Measurements from ENCODE around the gene RELL2. TPM values are rescaled to one million over a fixed set of nuclear protein-coding genes. Genes with fewer than 3 reads are reported as not detected.

The RELL2 gene
- polyA plus RNA-seq, 1 experiment, result 3.0 TPM

GRCh38 chr5:141669520-141669919 lies 32.7 kb downstream of the RELL2 start:
- H3K27ac ChIP-seq (ENCODE audit: low read depth, low read length), result no peak overlapping the region
- ChIA-PET POLR2A (no interaction called here), CTCF (interaction anchor here (0.8 to 1.7 kb wide), 7 partner anchors 23 to 291 kb away, joined by 3 to 11 read pairs (median 3); partner anchors contain the start of gene PCDH1)
- no peaks in the 10 kb centered on the region for H3K9me3 ChIP-seq (ENCODE audit: control insufficient read depth, insufficient read depth, low read length)
- H3K4me3 ChIP-seq (ENCODE audit: low read depth, low read length), result no peak overlapping the region
- no peaks in the 10 kb centered on the region for H3K27me3 ChIP-seq (ENCODE audit: control insufficient read depth, insufficient read depth, low read length)
- DNase-seq (ENCODE audit: low read depth, low spot score), result no peak
- TF ChIP-seq CTCF (IDR thresholded peaks at IDR 0.05; ENCODE audit: low read depth, low read length), result no peak

DNA sequence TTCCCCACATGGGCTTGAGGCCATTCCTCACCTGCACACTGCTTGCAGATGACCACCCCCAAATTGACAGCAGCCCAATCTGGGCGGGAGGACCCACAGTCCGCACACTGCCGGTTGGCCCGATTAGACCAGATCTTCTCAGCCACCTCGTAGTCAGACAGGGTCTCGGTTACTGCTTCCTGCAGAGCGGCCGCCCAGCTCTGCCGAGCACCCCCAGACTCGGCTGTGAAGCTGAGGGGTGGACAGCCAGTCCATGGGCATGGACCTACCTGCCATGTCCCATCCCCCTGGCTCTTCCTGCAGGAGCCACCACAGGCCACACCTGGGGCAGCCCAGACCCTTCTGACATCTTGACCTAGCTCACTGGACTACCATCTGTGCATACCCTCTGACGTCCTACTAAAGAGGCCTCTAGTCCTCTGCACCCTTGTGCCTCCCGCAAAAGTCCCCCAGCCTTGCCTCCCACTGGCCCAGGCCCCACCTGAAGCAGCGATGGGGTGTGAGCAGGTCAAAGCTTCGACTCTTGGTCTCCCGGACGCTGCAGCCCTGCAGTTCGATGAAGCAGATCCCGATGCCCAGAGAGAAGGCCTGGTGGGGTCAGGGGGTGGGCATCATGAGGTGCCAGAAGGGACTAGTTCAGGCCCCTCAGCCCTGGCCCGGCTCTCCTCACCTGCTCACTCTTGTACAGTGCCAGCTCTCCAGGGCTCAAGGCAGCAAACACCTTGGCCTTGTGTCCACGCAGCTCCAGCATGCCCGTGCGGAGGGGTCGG lies 35.5 kb downstream of the RELL2 start:
- no peaks in the 10 kb centered on the region for H3K9me3 ChIP-seq (ENCODE audit: control insufficient read depth, insufficient read depth, low read length)
- no peak overlapping the region for H3K4me3 ChIP-seq (ENCODE audit: low read depth, low read length)
- H3K27ac ChIP-seq (ENCODE audit: low read depth, low read length), result no peak overlapping the region
- ChIA-PET POLR2A (no interaction called here), CTCF (interaction anchor here (0.6 to 1.5 kb wide), 4 partner anchors 29 to 1268 kb away, joined by 3 to 7 read pairs (median 3); no protein-coding TSS in a partner anchor)
- TF ChIP-seq CTCF (IDR thresholded peaks at IDR 0.05; ENCODE audit: low read depth, low read length), result no peak
- no peaks in the 10 kb centered on the region for H3K27me3 ChIP-seq (ENCODE audit: control insufficient read depth, insufficient read depth, low read length)
- no peak for DNase-seq (ENCODE audit: low read depth, low spot score)

DNA sequence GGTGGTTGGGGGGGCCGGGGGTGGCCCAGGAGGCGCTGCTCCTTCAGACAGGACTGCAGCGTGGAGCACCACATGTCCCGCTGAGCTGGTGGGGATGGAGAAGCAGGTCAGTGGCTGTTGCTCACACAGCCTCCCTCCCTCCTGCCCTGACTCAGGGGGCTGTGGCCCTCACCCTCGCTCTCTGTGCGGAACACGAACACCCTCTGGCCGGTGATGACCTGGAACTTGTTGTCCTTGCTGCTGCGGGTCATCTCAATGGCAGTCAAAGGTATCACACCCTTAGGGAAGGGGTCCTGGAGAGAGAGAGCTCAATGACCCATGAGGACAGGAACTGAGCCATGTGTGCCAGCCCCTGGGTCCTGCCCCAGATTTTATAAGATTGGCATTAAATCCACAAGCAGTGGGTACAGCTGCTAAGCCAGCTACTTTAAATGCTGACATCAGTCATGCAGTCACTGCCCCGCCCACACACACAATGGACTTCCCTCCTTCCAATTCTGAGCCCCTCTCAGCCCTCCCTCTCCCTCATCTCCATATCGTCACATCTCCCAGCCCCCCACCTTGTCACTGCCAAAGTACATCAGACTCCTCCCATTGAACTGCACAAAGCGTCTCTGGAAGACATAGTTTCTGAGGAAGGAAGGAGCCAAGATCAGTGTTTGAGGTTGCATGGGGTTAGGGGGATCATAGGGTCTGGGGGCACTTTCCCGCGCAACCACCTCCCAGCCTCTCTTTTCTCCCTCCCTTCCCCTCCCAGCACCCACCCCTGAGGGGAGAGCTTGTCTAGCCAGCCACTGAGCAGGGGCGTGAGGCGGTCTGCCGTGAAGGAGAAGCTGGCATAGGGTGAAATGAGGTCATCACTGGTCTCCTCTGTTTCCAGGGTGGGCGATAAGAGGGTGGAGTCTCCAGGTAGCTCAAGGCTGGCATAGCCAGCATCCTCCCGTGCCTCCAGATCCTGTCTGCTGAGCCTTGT lies 36.3 kb downstream of the RELL2 start:
- ChIA-PET POLR2A (interaction anchor here (0.6 kb wide), 1 partner anchor 20 kb away, joined by 3 read pairs; no protein-coding TSS in a partner anchor), CTCF (interaction anchor here (0.6 to 1.6 kb wide), 5 partner anchors 9 to 1269 kb away, joined by 3 to 7 read pairs (median 3); no protein-coding TSS in a partner anchor)
- no peak overlapping the region for H3K4me3 ChIP-seq (ENCODE audit: low read depth, low read length)
- DNase-seq (ENCODE audit: low read depth, low spot score), result no peak
- H3K27me3 ChIP-seq (ENCODE audit: control insufficient read depth, insufficient read depth, low read length), result no peaks in the 10 kb centered on the region
- H3K9me3 ChIP-seq (ENCODE audit: control insufficient read depth, insufficient read depth, low read length), result no peaks in the 10 kb centered on the region
- no peak for TF ChIP-seq CTCF (IDR thresholded peaks at IDR 0.05; ENCODE audit: low read depth, low read length)
- H3K27ac ChIP-seq (ENCODE audit: low read depth, low read length), result no peak overlapping the region

GRCh38 chr5:141674747-141675146 lies 38.0 kb downstream of the RELL2 start:
- ChIA-PET POLR2A (no interaction called here), CTCF (no interaction called here)
- TF ChIP-seq CTCF (IDR thresholded peaks at IDR 0.05; ENCODE audit: low read depth, low read length), result no peak

More at GRCh38 chr5:141674747-141675146, 38.0 kb downstream of the RELL2 start:
- no peak for DNase-seq (ENCODE audit: low read depth, low spot score)
- Histone ChIP-seq H3K27me3 (ENCODE audit: control insufficient read depth, insufficient read depth, low read length) (no peaks in the 10 kb centered on the region), H3K4me3 (ENCODE audit: low read depth, low read length) (no peak overlapping the region), H3K9me3 (ENCODE audit: control insufficient read depth, insufficient read depth, low read length) (no peaks in the 10 kb centered on the region), H3K27ac (ENCODE audit: low read depth, low read length) (no peak overlapping the region)
